A549 treated with RU486 at 1 μM for 4 hours (cell line): Measurements from ENCODE around the gene MNDA. TPM values are rescaled to one million over a fixed set of nuclear protein-coding genes. Genes with fewer than 3 reads are reported as not detected.

ENCODE experiments used
- total RNA-seq: library from RNA; stranded (reverse); fragments of 200-300 nt; extraction: Qiagen RNA extraction; gene quantifications from 5 replicates; pipeline ENCODE4 v1.2.3, GENCODE V29; 2022; ENCODE audit warnings: low read depth

The MNDA gene
- not detected in 5 replicates for total RNA-seq

GRCh38 chr1:158830904-158831507 lies at the start of gene MNDA:
Gene MNDA (plus strand): TSS chr1:158831351. CDS start chr1:158842154, 10,803 bp downstream.

Other genes with a start within 250 kb of the MNDA start
- gene OR10Z1, start 226.1 kb upstream of the MNDA start, total RNA-seq: not detected in 5 replicates
- not detected in 5 replicates for gene SPTA1, start 144.6 kb upstream of the MNDA start, total RNA-seq
- not detected in 5 replicates for gene OR6K2, start 130.7 kb upstream of the MNDA start, total RNA-seq
- gene OR6K3, start 110.6 kb upstream of the MNDA start, total RNA-seq: not detected in 5 replicates
- gene OR6K6, start 76.6 kb upstream of the MNDA start, total RNA-seq: not detected in 5 replicates
- not detected in 5 replicates for gene OR6N1, start 59.2 kb upstream of the MNDA start, total RNA-seq
- not detected in 5 replicates for gene OR6N2, start 50.1 kb upstream of the MNDA start, total RNA-seq
- gene PYHIN1, start 100.2 kb downstream of the MNDA start, total RNA-seq: not detected in 5 replicates
- gene IFI16, start 178.6 kb downstream of the MNDA start, total RNA-seq: 3.3 to 4.4 TPM (median 4.2 TPM) in 5 replicates
- gene AIM2, start 245.4 kb downstream of the MNDA start, total RNA-seq: not detected in 5 replicates